Measurements from ENCODE around the gene MUC12. TPM values are rescaled to one million over a fixed set of nuclear protein-coding genes. Genes with fewer than 3 reads are reported as not detected.

The MUC12 gene
- total and polyA plus RNA-seq, 8 donors = 0.03 to 0.80 (median 0.43) TPM; not detected in 2

DNA sequence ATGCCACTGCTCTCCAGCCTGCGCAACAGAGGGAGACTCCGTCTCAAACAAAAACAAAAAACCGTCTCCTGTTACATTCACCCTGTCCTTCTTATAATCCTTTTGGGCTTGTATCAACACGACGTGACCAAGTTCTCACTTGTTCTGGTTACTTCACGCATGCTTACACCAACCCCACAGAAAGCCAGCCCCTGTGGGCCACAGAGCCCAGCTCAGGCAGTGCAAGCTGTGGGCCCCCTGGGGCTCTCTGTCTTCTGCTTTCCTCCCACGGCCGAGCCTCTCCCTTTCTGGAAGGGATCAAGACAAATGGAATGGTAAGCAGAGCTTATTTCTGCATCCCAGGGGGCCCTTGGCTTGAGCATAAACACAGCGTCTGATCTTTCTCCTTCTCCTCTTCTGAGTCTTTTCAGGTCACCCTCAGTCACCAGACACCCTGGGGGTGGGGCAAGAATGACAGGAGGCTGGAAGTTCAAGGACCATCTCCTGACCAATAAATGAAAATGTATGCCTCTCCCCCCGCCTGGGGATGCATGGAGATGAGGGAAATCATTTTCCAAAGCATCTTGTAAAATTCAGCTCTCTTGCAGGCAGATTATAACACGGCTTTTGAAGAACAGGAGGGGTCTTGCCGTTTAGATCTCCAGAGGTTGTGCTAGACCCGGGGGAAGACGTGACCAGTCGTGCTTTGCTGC lies 96.9 kb downstream of the MUC12 start:
- FAIRE-seq (no peak), ATAC-seq (no peak), DNase-seq (no peak)
- Histone ChIP-seq H3K4me3 (no peak overlapping the region), H3K4me1 (no peaks in the 10 kb centered on the region), H3K27me3 (no peaks in the 10 kb centered on the region), H3K36me3 (no peaks in the 10 kb centered on the region), H3K27ac (no peak overlapping the region), H3K9me3 (no peaks in the 10 kb centered on the region)
- no peak for TF ChIP-seq CTCF (IDR thresholded peaks at IDR 0.05)
- WGBS, 2 donors = 32 to 42% methylated on average over 15 of the region's 15 CpGs
- intact Hi-C loops (cut with DNase I) = loop anchor here in 1 of 3 donors (10.0 kb wide), 1 partner anchor 171 kb away; the partner anchor contains the start of gene ACHE

DNA sequence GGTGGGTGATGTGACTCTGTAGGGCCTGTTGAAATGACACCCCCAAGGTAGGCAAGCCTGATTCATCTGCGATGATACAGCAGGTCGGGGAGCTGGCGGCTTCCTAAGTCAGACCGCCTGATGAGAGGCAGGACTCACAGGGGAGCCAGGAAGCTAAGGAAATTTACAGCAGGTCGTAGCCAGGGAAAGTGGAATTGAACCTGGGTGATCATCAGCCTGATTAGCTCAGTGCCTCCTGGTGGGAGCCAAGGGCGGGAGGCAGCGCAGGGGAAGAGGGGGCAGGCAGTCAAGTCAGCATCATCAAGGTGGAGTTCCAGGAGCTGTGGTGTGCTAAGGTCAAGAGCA lies 97.4 kb downstream of the MUC12 start:
- TF ChIP-seq CTCF (IDR thresholded peaks at IDR 0.05) = no peak
- H3K27ac ChIP-seq = no peak overlapping the region
- WGBS, 2 donors = 52 to 56% methylated on average over 7 of the region's 7 CpGs
- H3K4me1 ChIP-seq = no peaks in the 10 kb centered on the region
- H3K36me3 ChIP-seq = no peaks in the 10 kb centered on the region
- no peaks in the 10 kb centered on the region for H3K27me3 ChIP-seq
- intact Hi-C loops (cut with DNase I) = loop anchor here in 2 of 3 donors (1.0 to 10.0 kb wide), 2 partner anchors 19 to 172 kb away; partner anchors contain the start of gene ACHE (in 1 of the 2)
- DNase-seq (no peak), FAIRE-seq (no peak), ATAC-seq (no peak)
- H3K9me3 ChIP-seq = no peaks in the 10 kb centered on the region
- no peak overlapping the region for H3K4me3 ChIP-seq

GRCh38 chr7:101068401-101068800 lies 99.0 kb downstream of the MUC12 start:
- no peak overlapping the region for H3K4me3 ChIP-seq

More at GRCh38 chr7:101068401-101068800, 99.0 kb downstream of the MUC12 start:
- H3K36me3 ChIP-seq = no peaks in the 10 kb centered on the region
- ATAC-seq = no peak
- no peak overlapping the region for H3K27ac ChIP-seq
- no peak for FAIRE-seq
- DNase-seq = no peak
- no peaks in the 10 kb centered on the region for H3K4me1 ChIP-seq
- TF ChIP-seq CTCF (IDR thresholded peaks at IDR 0.05) = no peak
- intact Hi-C loops (cut with DNase I) = loop anchor here in 1 of 3 donors (10.0 kb wide), 1 partner anchor 174 kb away; the partner anchor contains the start of gene ACHE
- H3K9me3 ChIP-seq = no peaks in the 10 kb centered on the region
- H3K27me3 ChIP-seq = no peaks in the 10 kb centered on the region
- WGBS, 2 donors = 76% methylated on average over 10 of the region's 10 CpGs

Other genes with a start within 250 kb of the MUC12 start
- 1 to 10 TPM; 1.6 to 5.5 (median 3.9) TPM for gene EPO, start 249.1 kb upstream of the MUC12 start, total RNA-seq
- gene EPO, start 249.1 kb upstream of the MUC12 start, polyA plus RNA-seq = 1 to 10 TPM; 1.8 to 5.9 TPM
- under 1 TPM in 3 of 6 donors, not detected in 3; 0.03 to 0.05 (median 0.03) TPM for gene ZAN, start 236.0 kb upstream of the MUC12 start, total RNA-seq
- under 1 TPM; 0.02 to 0.04 TPM for gene ZAN, start 236.0 kb upstream of the MUC12 start, polyA plus RNA-seq
- 10 to 100 TPM; 21.8 to 32.9 (median 27.5) TPM for gene EPHB4, start 142.0 kb upstream of the MUC12 start, total RNA-seq
- 10 to 100 TPM; 15.8 to 20.5 TPM for gene EPHB4, start 142.0 kb upstream of the MUC12 start, polyA plus RNA-seq
- gene SLC12A9, start 116.9 kb upstream of the MUC12 start, total RNA-seq = 10 to 100 TPM; 11.9 to 20.8 (median 13.9) TPM
- gene SLC12A9, start 116.9 kb upstream of the MUC12 start, polyA plus RNA-seq = 10 to 100 TPM; 34.4 to 34.6 TPM
- 10 to 100 TPM; 24.1 to 36.6 (median 33.1) TPM for gene TRIP6, start 102.2 kb upstream of the MUC12 start, total RNA-seq
- gene TRIP6, start 102.2 kb upstream of the MUC12 start, polyA plus RNA-seq = 10 to 100 TPM; 41.7 to 57.6 TPM
- gene SRRT, start 94.5 kb upstream of the MUC12 start, total RNA-seq = 10 to 100 TPM; 39.2 to 83.5 (median 50.0) TPM
- gene SRRT, start 94.5 kb upstream of the MUC12 start, polyA plus RNA-seq = 100 to 1,000 TPM; 139 to 179 TPM
- 1 to 10 TPM in 5 of 6 donors, under 1 TPM in 1; 0.83 to 3.2 (median 2.1) TPM for gene UFSP1, start 79.8 kb upstream of the MUC12 start, total RNA-seq
- gene UFSP1, start 79.8 kb upstream of the MUC12 start, polyA plus RNA-seq = 1 to 10 TPM; 5.2 to 6.3 TPM
- 10 to 100 TPM in 1 of 6 donors, 1 to 10 TPM in 5; 1.2 to 10.9 (median 3.3) TPM for gene ACHE, start 73.7 kb upstream of the MUC12 start, total RNA-seq
- gene ACHE, start 73.7 kb upstream of the MUC12 start, polyA plus RNA-seq = 1 to 10 TPM; 2.2 to 4.1 TPM
- 1 to 10 TPM; 1.6 to 8.7 (median 2.2) TPM for gene MUC3A, start 20.0 kb upstream of the MUC12 start, total RNA-seq
- gene MUC3A, start 20.0 kb upstream of the MUC12 start, polyA plus RNA-seq = 1 to 10 TPM in 1 of 2 donors, under 1 TPM in 1; 0.53 to 1.2 TPM
- under 1 TPM in 2 of 6 donors, not detected in 4; under 0.01 to 0.03 TPM for gene MUC17, start 50.5 kb downstream of the MUC12 start, total RNA-seq
- gene MUC17, start 50.5 kb downstream of the MUC12 start, polyA plus RNA-seq = not detected
- 10 to 100 TPM; 13.2 to 26.5 (median 15.9) TPM for gene TRIM56, start 115.9 kb downstream of the MUC12 start, total RNA-seq
- gene TRIM56, start 115.9 kb downstream of the MUC12 start, polyA plus RNA-seq = 10 to 100 TPM in 1 of 2 donors, 1 to 10 TPM in 1; 7.6 to 10.5 TPM
- 10 to 100 TPM in 1 of 6 donors, 1 to 10 TPM in 4, under 1 TPM in 1; 0.98 to 14.5 (median 3.7) TPM for gene SERPINE1, start 157.5 kb downstream of the MUC12 start, total RNA-seq
- gene SERPINE1, start 157.5 kb downstream of the MUC12 start, polyA plus RNA-seq = 1 to 10 TPM; 1.9 to 5.2 TPM
- gene AP1S1, start 184.9 kb downstream of the MUC12 start, total RNA-seq = 10 to 100 TPM; 12.0 to 23.1 (median 15.6) TPM
- gene AP1S1, start 184.9 kb downstream of the MUC12 start, polyA plus RNA-seq = 10 to 100 TPM; 30.4 to 34.7 TPM
- gene VGF, start 196.0 kb downstream of the MUC12 start, total RNA-seq = 10 to 100 TPM in 3 of 6 donors, 1 to 10 TPM in 3; 1.3 to 38.0 (median 18.5) TPM
- gene VGF, start 196.0 kb downstream of the MUC12 start, polyA plus RNA-seq = 10 to 100 TPM; 15.7 to 82.7 TPM
- 1 to 10 TPM in 1 of 6 donors, under 1 TPM in 4, not detected in 1; 0.19 to 1.3 (median 0.43) TPM for gene NAT16, start 210.7 kb downstream of the MUC12 start, total RNA-seq
- 1 to 10 TPM; 1.3 to 3.6 TPM for gene NAT16, start 210.7 kb downstream of the MUC12 start, polyA plus RNA-seq
- not detected for gene MOGAT3, start 231.5 kb downstream of the MUC12 start, total RNA-seq
- not detected for gene MOGAT3, start 231.5 kb downstream of the MUC12 start, polyA plus RNA-seq
- 10 to 100 TPM; 27.2 to 54.5 (median 36.8) TPM for gene PLOD3, start 248.0 kb downstream of the MUC12 start, total RNA-seq
- gene PLOD3, start 248.0 kb downstream of the MUC12 start, polyA plus RNA-seq = 10 to 100 TPM; 38.8 to 55.7 TPM
- gene ZNHIT1, start 248.6 kb downstream of the MUC12 start, total RNA-seq = 10 to 100 TPM; 25.7 to 38.2 (median 32.4) TPM
- 10 to 100 TPM; 84.3 to 92.3 TPM for gene ZNHIT1, start 248.6 kb downstream of the MUC12 start, polyA plus RNA-seq